Gastrocnemius medialis (tissue), 4 donors: Measurements from ENCODE around the gene NTM.

ENCODE experiments used
- CTCF ChIP-seq, 5 experiments: fragments of 450-650 bp in 3 of 5; fragments of 200-600 bp in 2 of 5; sonication (generic) in 2 of 5; IDR thresholded peaks in 4 of 5; conservative IDR thresholded peaks in 1 of 5; 1 replicate in 4 of 5; 2 replicates in 1 of 5; pipeline ENCODE4 v1.5.1; 2016 to 2019; ENCODE audit warnings: antibody characterized with exemption in 5 of 5, mild to moderate bottlenecking in 3 of 5, moderate library complexity in 3 of 5
- POLR2A ChIP-seq, 2 donors: fragments of 450-650 bp; IDR thresholded peaks; one replicate each; pipeline ENCODE4 v1.6.1; 2017; ENCODE audit warnings: antibody characterized with exemption in 2 of 2, mild to moderate bottlenecking in 2 of 2, moderate library complexity in 2 of 2

GRCh38 chr11:132208477-132209055, 838.2 kb downstream of the NTM start:
- TF ChIP-seq CTCF (IDR thresholded peaks at IDR 0.05 in 4 of 5, conservative IDR thresholded peaks at IDR 0.05 in 1 of 5) = no peak
- no peak for TF ChIP-seq POLR2A (IDR thresholded peaks at IDR 0.05)
